SU-DHL-6 (cell line): ENCODE data around the gene MAN1A2.

Source experiments
- H2AFZ ChIP-seq: fragments of 200-600 bp; sonication (generic); 2 replicates; pipeline ENCODE4 v1.6.1; 2014; ENCODE audit warnings: low read depth, mild to moderate bottlenecking, moderate library complexity, mixed read lengths, antibody characterized with exemption, low read length; ENCODE audit not compliant: severe bottlenecking
- H3F3A ChIP-seq: fragments of 200-600 bp; shearing (Covaris generic); 2 replicates; pipeline ENCODE4 v1.6.0; 2016; ENCODE audit warnings: antibody characterized with exemption, mild to moderate bottlenecking; ENCODE audit not compliant: insufficient read depth
- H3K27ac ChIP-seq: fragments of 200-600 bp; sonication (generic); 2 replicates; pipeline ENCODE4 v1.5.1; 2016; ENCODE audit warnings: low read depth, mild to moderate bottlenecking, low read length, moderate library complexity, mixed read lengths
- H3K27me3 ChIP-seq: fragments of 200-600 bp; sonication (generic), shearing (Covaris generic); 2 replicates; pipeline ENCODE4 v1.6.0; 2014; ENCODE audit warnings: mild to moderate bottlenecking, low read length
- H3K36me3 ChIP-seq: fragments of 200-600 bp; sonication (generic); 2 replicates; pipeline ENCODE4 v1.6.1; 2014; ENCODE audit warnings: mild to moderate bottlenecking, low read length, mixed read lengths
- H3K4me2 ChIP-seq: fragments of 300-600, 200-600 bp; shearing (Covaris generic), sonication (generic); 2 replicates; pipeline ENCODE4 v1.6.0; 2014; ENCODE audit warnings: low read length, low read depth, mild to moderate bottlenecking; ENCODE audit not compliant: poor library complexity, severe bottlenecking
- H3K4me3 ChIP-seq: fragments of 200-600 bp; sonication (generic); 2 replicates; pipeline ENCODE4 v1.5.1; 2014; ENCODE audit warnings: antibody characterized with exemption, low read length, mild to moderate bottlenecking, mixed read lengths; ENCODE audit not compliant: insufficient read depth, poor library complexity, severe bottlenecking
- H3K79me2 ChIP-seq: fragments of 200-600 bp; sonication (generic); 2 replicates; pipeline ENCODE4 v1.6.1; 2014; ENCODE audit warnings: mild to moderate bottlenecking, low read length, moderate library complexity; ENCODE audit not compliant: insufficient read depth
- H3K9ac ChIP-seq: fragments of 200-600 bp; sonication (generic); 2 replicates; pipeline ENCODE4 v1.7.0; 2014; ENCODE audit warnings: mild to moderate bottlenecking, low read length
- H3K9me2 ChIP-seq: fragments of 200-600 bp; sonication (generic); replicated peaks from 2 replicates; pipeline ENCODE4 v1.6.1; 2014; ENCODE audit warnings: low read length; ENCODE audit not compliant: insufficient read depth
- H3K9me3 ChIP-seq: fragments of 200-600 bp; sonication (generic); 2 replicates; pipeline ENCODE4 v1.6.1; 2014; ENCODE audit warnings: low read length, mixed read lengths; ENCODE audit not compliant: insufficient read depth
- H4K20me1 ChIP-seq: fragments of 200-600 bp; sonication (generic); 2 replicates; pipeline ENCODE4 v1.6.1; 2014; ENCODE audit warnings: low read depth, mild to moderate bottlenecking, antibody characterized with exemption, low read length, moderate library complexity, mixed read lengths
- EZH2phosphoT487 ChIP-seq: fragments of 200-600 bp; sonication (generic), shearing (Covaris generic); conservative IDR thresholded peaks from 2 replicates; pipeline ENCODE4 v1.6.1; 2018; ENCODE audit warnings: mild to moderate bottlenecking, antibody characterized with exemption, low read length, moderate library complexity, mixed read lengths
- TF ChIP-seq, protein P1 (sequence below): fragments of 200-600 bp; sonication (generic); IDR thresholded peaks from one replicate; pipeline ENCODE4 v1.5.1; 2017; ENCODE audit warnings: antibody characterized with exemption, mild to moderate bottlenecking, low read length, moderate library complexity; ENCODE audit not compliant: insufficient read depth, poor library complexity, severe bottlenecking

Gene MAN1A2

DNA sequence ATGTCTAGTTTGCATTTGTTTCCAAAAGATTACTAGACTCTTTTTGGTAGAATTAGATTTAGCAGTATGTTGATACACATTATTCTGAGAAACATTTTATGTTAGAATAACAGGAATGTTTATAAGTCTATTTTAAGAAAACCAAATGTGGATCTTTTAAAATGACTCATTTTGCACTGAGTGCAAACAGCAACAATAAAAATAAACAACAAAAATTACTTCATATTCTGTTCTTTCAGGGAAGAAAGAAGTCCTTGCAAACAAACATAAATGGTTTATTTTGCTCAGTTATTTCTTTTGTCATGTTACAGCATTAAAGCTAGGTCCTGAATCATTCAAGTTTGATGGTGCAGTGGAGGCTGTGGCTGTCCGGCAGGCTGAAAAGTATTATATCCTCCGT lies 131.8 kb downstream of the MAN1A2 start:
- H3K27me3 ChIP-seq, result no peaks in the 10 kb centered on the region
- no peak for TF ChIP-seq EZH2phosphoT487
- peaks cover 4% of the 10 kb centered on the region; the same call in 1 of the 2 replicates for H3K36me3 ChIP-seq
- H4K20me1 ChIP-seq, result no peaks in the 10 kb centered on the region
- H3K9me3 ChIP-seq, result no peaks in the 10 kb centered on the region
- H3K4me2 ChIP-seq, result no peak overlapping the region
- no peak overlapping the region for H2AFZ ChIP-seq
- no peak overlapping the region for H3K4me3 ChIP-seq
- H3K79me2 ChIP-seq, result no peaks in the 10 kb centered on the region
- no peak overlapping the region for H3K27ac ChIP-seq
- H3K9ac ChIP-seq, result no peak overlapping the region
- no peaks in the 10 kb centered on the region for H3F3A ChIP-seq
- H3K9me2 ChIP-seq, result no peaks in the 10 kb centered on the region

DNA sequence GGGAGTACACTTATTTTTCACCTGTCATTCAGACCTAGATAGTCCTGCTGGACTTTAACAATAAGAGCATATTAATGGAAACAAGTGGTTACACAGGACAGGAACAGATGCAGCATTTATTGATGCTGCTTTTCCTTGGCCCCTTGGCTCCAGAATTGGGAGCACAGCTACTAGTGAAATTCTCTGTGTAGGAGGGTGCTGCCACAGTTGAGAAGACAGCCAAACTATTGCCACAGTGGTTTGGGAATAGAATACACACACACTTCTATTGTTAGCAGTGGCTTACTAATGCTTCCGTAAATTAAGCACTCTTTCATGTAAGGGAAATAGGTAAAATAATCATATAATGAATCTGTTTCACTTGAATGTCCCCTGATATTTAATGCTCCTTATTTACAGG lies 133.3 kb downstream of the MAN1A2 start:
- Histone ChIP-seq H3F3A (no peaks in the 10 kb centered on the region), H3K27me3 (no peaks in the 10 kb centered on the region), H3K9ac (no peak overlapping the region), H3K27ac (no peak overlapping the region), H2AFZ (no peak overlapping the region), H3K79me2 (no peaks in the 10 kb centered on the region), H3K36me3 (peaks cover 4% of the 10 kb centered on the region; the same call in 1 of the 2 replicates), H4K20me1 (no peaks in the 10 kb centered on the region), H3K9me2 (no peaks in the 10 kb centered on the region), H3K9me3 (no peaks in the 10 kb centered on the region), H3K4me3 (no peak overlapping the region), H3K4me2 (no peak overlapping the region)
- TF ChIP-seq, protein P1, sequence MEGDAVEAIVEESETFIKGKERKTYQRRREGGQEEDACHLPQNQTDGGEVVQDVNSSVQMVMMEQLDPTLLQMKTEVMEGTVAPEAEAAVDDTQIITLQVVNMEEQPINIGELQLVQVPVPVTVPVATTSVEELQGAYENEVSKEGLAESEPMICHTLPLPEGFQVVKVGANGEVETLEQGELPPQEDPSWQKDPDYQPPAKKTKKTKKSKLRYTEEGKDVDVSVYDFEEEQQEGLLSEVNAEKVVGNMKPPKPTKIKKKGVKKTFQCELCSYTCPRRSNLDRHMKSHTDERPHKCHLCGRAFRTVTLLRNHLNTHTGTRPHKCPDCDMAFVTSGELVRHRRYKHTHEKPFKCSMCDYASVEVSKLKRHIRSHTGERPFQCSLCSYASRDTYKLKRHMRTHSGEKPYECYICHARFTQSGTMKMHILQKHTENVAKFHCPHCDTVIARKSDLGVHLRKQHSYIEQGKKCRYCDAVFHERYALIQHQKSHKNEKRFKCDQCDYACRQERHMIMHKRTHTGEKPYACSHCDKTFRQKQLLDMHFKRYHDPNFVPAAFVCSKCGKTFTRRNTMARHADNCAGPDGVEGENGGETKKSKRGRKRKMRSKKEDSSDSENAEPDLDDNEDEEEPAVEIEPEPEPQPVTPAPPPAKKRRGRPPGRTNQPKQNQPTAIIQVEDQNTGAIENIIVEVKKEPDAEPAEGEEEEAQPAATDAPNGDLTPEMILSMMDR, result no peak
- no peak for TF ChIP-seq EZH2phosphoT487

DNA sequence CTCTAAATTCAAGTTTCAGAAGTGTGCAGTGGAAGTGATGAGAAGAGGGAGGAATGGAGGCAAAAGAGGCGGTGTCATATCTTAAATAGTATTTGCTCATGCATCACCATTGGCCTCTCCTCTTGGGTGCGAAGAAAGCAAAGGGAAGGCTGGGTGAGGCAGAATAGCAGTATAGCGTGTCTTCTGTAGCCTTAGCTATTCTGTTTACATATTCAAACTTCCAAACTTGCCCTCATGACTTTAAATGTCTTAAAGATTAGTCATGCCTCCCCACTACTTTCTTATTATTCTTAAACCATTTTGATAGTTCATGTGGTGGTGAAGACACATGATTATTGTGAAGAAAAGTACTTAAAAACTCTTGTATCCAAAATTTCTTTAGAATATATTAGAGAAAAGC lies 134.0 kb downstream of the MAN1A2 start:
- no peaks in the 10 kb centered on the region for H3K27me3 ChIP-seq
- TF ChIP-seq, protein P1, result no peak
- TF ChIP-seq EZH2phosphoT487, result no peak
- peaks cover 4% of the 10 kb centered on the region; the same call in 1 of the 2 replicates for H3K36me3 ChIP-seq
- H3K4me3 ChIP-seq, result no peak overlapping the region
- H3K4me2 ChIP-seq, result no peak overlapping the region
- H3K9ac ChIP-seq, result no peak overlapping the region
- no peak overlapping the region for H3K27ac ChIP-seq
- no peaks in the 10 kb centered on the region for H3K9me3 ChIP-seq
- no peaks in the 10 kb centered on the region for H3K9me2 ChIP-seq
- H3F3A ChIP-seq, result no peaks in the 10 kb centered on the region
- H3K79me2 ChIP-seq, result no peaks in the 10 kb centered on the region
- H4K20me1 ChIP-seq, result no peaks in the 10 kb centered on the region
- no peak overlapping the region for H2AFZ ChIP-seq

GRCh38 chr1:117511273-117511672 lies 144.0 kb downstream of the MAN1A2 start:
- Histone ChIP-seq H3K4me2 (no peak overlapping the region), H2AFZ (no peak overlapping the region), H3K9ac (no peak overlapping the region), H3F3A (peaks cover 2% of the 10 kb centered on the region; the same call in 1 of the 2 replicates), H3K27ac (no peak overlapping the region), H3K36me3 (no peaks in the 10 kb centered on the region), H3K27me3 (no peaks in the 10 kb centered on the region), H3K9me3 (no peaks in the 10 kb centered on the region), H3K9me2 (no peaks in the 10 kb centered on the region), H3K79me2 (no peaks in the 10 kb centered on the region), H4K20me1 (no peaks in the 10 kb centered on the region), H3K4me3 (no peak overlapping the region)
- no peak for TF ChIP-seq EZH2phosphoT487
- TF ChIP-seq, protein P1, result no peak
